Raji (cell line): ENCODE data around the gene POFUT1.

Source experiments
- POLR2A ChIP-seq: IDR thresholded peaks from 2 replicates; pipeline ENCODE4 v1.6.1; 2011; ENCODE audit warnings: low read depth, low read length, control low read depth; ENCODE audit not compliant: insufficient read depth

Gene POFUT1

DNA sequence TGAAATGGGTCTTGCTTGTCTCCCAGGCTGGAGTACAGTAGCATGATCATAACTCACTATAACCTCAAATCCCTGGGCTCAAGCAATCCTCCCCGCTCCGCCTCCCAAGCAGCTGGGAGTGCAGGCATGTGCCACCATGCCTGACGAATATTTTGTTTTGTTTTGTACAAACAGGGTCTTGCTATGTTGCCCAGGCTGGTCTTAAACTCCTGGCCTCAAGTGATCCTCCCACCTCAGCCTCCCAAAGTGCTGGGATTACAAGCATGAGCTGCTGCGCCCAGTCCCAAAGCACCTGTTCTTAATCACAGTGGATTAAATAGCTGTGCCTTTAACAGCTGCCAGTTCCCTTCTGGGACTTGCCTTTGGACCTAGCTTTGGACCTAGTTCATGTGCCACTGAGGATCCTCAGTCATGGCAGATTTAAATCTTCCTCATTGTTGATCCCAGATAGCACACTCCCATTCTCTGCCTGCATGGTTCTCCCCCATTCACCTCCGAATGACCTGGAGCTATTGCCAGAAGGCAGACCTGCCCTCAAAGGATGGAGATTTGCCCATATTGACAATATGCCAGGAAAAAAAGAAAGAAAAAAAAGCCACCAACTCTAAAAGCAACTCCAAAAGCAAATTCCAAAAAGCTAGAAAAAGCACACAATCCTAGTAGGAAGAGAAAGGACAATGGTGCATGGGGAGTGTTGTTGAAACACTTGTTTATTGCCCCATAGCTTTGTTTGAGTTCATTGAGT, 10.6 kb downstream of the POFUT1 start:
- no peak for TF ChIP-seq POLR2A

DNA sequence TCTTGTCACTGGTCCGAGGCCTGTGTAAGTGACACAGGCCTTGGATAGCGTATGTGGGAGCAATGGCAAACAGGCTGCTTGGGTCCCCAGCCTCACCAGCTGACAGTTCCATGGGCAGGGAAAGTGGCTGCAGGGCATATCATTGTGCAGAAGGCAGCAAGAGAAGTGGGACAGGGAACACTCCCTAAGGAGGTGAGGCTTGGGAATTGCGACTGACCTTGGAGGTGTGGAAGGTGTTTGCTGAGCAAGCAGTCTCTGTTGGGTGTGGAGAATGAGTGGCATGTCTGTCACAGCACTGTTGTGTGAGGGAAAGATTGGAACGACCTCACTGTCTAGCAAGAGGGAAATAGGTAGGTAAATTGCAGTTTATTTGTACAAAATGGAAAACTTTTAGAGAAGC, 16.8 kb downstream of the POFUT1 start:
- no peak for TF ChIP-seq POLR2A

DNA sequence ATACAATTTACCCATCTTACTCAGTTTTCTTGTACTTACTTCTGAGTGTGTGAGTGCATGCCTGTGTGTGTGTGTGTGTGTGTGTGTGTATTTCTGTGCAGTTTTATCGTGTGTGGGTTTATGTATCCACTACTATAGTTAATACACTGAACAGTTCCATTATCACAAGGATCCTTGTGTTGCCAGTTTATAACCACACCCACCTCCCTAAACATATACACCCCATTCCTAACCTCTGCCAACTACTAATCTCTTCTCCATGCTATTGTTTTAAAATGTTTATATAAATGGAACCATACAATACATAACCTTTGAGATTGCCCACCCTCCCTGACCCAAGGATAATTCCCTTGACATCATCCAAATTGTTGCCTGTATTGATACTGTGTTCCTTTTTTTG, 18.7 kb downstream of the POFUT1 start:
- no peak for TF ChIP-seq POLR2A

GRCh38 chr20:32227306-32227705, 19.6 kb downstream of the POFUT1 start:
- no peak for TF ChIP-seq POLR2A

DNA sequence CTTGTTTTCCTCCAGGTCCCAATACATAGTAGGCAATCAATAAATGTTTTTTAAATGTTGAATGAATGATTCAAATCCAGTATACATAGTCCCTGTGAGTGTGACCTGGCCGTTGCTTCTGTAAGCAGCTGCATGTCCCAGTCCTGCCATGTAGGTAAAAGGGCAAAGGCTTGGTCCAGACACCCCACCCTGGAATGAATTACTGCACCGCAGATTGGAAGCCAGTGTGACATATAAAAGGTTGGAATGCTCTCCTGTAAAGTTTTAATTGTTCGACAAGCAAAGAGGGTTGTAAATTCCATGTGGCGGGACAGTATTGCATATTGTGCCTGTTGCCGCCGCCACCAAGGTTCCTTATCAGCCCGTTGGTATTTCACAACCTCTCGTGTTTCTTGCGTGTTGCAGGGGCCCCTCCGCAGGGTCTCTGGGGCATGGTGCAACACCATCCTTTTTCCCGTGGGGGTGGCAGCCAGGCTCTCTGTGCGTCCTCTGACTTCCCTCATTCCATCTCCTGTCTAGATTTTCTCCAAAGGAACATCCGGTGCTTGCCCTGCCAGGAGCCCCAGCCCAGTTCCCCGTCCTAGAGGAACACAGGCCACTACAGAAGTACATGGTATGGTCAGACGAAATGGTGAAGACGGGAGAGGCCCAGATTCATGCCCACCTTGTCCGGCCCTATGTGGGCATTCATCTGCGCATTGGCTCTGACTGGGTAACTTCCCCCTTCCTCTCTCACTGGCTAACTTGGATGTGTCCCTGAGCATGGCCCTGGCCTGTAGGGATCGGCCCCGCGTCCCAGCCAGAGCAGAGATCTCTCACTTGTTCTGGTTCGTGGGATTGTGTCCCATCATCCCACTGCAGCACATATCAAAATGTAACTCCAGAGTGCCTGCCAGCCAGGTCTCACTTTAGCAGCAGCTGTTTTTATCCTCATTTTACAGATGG, 20.3 kb downstream of the POFUT1 start:
- TF ChIP-seq POLR2A, result no peak

DNA sequence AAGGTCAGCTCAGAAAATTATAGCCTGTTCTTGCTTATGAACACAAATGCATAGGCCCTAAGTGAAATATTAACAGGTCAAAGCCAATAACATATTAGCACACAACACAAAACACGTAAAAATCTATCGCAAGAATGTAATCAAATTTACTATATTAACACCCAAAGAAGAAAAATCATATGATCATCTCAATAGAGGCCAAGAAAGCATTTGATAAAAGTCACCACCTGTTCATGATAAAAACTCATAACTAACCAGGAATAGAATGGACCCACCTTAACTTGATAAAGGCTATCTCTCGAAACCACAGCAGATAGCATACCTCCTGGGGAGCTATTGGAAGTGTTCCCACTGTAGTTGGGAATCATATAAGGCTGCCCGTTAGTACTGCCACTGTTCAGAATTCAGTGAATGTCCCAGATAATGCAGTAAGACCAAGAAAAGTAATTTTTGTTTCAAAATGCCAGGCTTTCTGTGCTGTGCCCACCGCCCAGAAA, 21.6 kb downstream of the POFUT1 start:
- no peak for TF ChIP-seq POLR2A

GRCh38 chr20:32230707-32231106, 23.0 kb downstream of the POFUT1 start:
- no peak for TF ChIP-seq POLR2A

DNA sequence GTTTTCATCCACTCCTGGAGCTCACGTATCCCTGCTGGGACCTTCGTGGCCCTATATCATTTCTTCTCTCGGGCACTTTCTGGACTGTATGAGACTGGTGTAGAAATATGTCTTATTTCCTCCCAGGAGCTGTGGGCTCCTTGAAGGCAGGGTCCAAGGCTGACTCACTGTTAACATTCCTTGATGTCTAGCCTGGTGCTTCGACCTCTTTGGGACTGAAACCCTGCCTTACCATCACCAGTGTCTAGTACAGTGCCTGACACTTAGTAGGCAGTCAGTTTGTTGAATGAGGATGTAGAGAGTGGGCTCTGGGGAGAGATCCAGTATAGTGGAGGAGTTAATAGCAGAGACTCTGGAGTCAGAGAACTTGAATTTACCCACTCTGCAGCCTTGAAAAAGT, 23.6 kb downstream of the POFUT1 start:
- TF ChIP-seq POLR2A, result no peak

- no peak for TF ChIP-seq POLR2A
Measured at GRCh38 chr20:32231847-32232246, 24.2 kb downstream of the POFUT1 start.

DNA sequence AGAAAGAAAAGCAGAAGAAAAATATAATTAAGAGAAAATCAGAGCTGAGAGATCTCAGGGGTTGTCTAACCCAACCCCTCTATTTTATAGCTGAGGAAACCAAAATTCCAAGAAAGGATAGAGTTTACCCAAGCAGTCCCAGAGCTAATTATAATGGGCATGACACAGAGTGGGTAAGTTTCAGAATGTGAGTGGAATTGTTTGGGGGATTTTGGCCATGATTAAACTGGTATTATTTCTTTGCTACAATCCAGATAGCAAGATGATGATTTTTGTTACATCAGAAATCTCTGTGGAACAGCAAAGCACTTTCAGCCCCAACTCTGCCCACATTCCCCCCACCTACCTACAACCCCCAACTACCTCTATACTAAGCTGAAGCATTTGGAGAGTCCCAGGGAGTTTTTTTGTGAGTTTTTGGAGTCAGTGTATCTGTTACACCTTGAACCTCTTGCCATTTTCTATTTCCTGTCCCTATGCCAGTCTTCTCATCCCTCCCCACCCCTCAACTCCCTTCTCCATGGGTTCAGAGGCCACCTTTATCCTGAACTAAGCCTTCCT, 24.7 kb downstream of the POFUT1 start:
- no peak for TF ChIP-seq POLR2A

- TF ChIP-seq POLR2A, result no peak
Measured at GRCh38 chr20:32233286-32233685, 25.6 kb downstream of the POFUT1 start.

GRCh38 chr20:32234135-32234808, 26.6 kb downstream of the POFUT1 start:
- no peak for TF ChIP-seq POLR2A

DNA sequence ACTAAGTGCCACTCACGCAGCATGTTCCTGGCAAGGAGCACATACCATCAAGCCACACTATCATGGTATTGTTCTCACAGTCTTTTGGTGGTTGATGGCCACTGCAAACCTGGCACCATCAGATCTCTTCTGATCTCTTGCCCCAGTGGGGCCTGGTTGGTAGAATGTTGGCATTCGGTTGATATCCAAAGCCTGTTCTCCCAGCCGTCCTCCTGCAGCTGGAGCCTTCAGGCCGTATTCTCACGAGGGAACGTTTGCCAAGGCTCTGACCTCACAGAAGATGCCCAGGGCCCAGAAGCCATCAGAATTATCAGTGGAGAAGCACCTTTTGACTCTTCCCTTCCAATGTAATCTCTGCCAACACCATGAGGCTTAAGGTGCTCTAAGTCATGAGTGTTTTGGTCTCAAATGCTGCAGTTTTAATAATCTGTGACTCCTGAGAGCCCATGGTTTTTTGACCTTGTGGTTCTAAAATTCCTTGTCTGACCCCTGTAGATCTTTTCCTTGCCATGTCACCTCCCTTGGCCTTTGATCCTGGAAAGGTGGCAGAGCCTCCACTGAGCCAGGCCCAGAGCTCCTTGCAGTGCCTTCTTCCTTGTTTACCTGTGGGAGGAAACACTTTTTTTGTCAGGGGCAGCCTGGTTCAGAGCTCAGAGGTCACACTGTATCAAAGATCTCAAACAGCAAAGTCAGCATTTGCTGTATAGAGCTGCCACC, 27.8 kb downstream of the POFUT1 start:
- TF ChIP-seq POLR2A, result no peak

GRCh38 chr20:32236048-32236533, 28.4 kb downstream of the POFUT1 start:
- no peak for TF ChIP-seq POLR2A
